ENCODE measurements around the gene RSPH10B.
"Not testable (repeated sequence)": the region's sequence is repeated elsewhere in the genome, so short reads cannot be mapped to it uniquely, and the experiment has no call there.

DNA sequence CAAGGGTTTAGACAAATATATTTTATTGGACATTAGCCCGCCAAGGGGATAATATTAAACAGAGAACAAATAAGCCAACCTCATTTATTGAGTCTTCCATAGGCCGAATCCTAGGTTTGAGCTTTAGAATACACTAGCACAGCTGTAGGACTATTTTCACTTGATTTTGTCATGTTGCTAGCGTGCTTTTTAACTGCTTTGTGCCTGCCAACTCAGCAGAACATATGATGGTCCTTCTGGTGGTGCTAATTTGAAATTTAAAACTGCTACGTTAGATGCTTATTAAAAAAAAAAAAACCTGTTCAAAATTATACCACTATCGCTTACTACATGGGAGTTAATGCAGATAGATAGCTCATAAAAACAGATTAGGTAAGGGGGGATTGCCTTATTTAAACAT lies 86.1 kb downstream of the RSPH10B start:
- TF ChIP-seq, protein P1, sequence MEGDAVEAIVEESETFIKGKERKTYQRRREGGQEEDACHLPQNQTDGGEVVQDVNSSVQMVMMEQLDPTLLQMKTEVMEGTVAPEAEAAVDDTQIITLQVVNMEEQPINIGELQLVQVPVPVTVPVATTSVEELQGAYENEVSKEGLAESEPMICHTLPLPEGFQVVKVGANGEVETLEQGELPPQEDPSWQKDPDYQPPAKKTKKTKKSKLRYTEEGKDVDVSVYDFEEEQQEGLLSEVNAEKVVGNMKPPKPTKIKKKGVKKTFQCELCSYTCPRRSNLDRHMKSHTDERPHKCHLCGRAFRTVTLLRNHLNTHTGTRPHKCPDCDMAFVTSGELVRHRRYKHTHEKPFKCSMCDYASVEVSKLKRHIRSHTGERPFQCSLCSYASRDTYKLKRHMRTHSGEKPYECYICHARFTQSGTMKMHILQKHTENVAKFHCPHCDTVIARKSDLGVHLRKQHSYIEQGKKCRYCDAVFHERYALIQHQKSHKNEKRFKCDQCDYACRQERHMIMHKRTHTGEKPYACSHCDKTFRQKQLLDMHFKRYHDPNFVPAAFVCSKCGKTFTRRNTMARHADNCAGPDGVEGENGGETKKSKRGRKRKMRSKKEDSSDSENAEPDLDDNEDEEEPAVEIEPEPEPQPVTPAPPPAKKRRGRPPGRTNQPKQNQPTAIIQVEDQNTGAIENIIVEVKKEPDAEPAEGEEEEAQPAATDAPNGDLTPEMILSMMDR (IDR thresholded peaks at IDR 0.05): not testable (repeated sequence)
- TF ChIP-seq POLR2A (IDR thresholded peaks at IDR 0.05): not testable (repeated sequence)
